Activated CD4-positive, alpha-beta T cell treated with anti-CD3 and anti-CD28 coated beads for 36 hours (primary cell): ENCODE data around the gene OSBPL3. TPM values are rescaled to one million over a fixed set of nuclear protein-coding genes. Genes with fewer than 3 reads are reported as not detected.

Source experiments
- ATAC-seq: fragments of 200-7000 bp; cut with Tn5 transposase; one replicate; pipeline ENCODE4 v1.10.0; 2021; ENCODE audit warnings: mild to moderate bottlenecking, moderate library complexity
- CTCF ChIA-PET: fragments of 350-600 bp; sonication (Branson Sonifier 250); formaldehyde crosslinking; loops from one replicate; lab custom pipeline; 2021; ENCODE audit warnings: antibody characterized with exemption; lab: Charles Lee
- POLR2A ChIA-PET: fragments of 350-600 bp; sonication (Branson Sonifier 250); formaldehyde crosslinking; loops from one replicate; lab custom pipeline; 2021; ENCODE audit warnings: antibody characterized with exemption, inconsistent platforms; lab: Charles Lee
- DNase-seq: peaks from one replicate; pipeline ENCODE4 v3.0.0-alpha.2; 2020
- H3K27ac Mint-ChIP-seq: one replicate; pipeline ENCODE4 v1.8.0; 2021; ENCODE audit warnings: mixed read lengths
- H3K27me3 Mint-ChIP-seq: one replicate; pipeline ENCODE4 v1.8.0; 2021; ENCODE audit warnings: mixed read lengths
- H3K36me3 Mint-ChIP-seq: one replicate; pipeline ENCODE4 v1.8.0; 2021; ENCODE audit warnings: low read depth, mixed read lengths
- H3K4me1 Mint-ChIP-seq: one replicate; pipeline ENCODE4 v1.8.0; 2021; ENCODE audit warnings: mixed read lengths
- H3K4me3 Mint-ChIP-seq: one replicate; pipeline ENCODE4 v1.8.0; 2021; ENCODE audit warnings: mild to moderate bottlenecking, moderate library complexity, mixed read lengths
- H3K9me3 Mint-ChIP-seq: one replicate; pipeline ENCODE4 v1.8.0; 2021; ENCODE audit warnings: low read depth, mixed read lengths
- intact Hi-C, 2 experiments: fragments of 100-400 bp; cut with DNase I in 1 of 2; cut with micrococcal nuclease in 1 of 2; formaldehyde crosslinking; loops; one replicate each; pipeline versions ENCODE4 v1.14.2 to v1.15.1; 2022 to 2024; cut with DNase I, micrococcal nuclease
- total RNA-seq, 2 experiments: library from RNA; stranded (reverse); gene quantifications; one replicate each; pipeline ENCODE4 v1.2.3, GENCODE V29; 2021

OSBPL3 gene
- total RNA-seq, 2 experiments from 2014 or later: 34.7 to 38.2 TPM

DNA sequence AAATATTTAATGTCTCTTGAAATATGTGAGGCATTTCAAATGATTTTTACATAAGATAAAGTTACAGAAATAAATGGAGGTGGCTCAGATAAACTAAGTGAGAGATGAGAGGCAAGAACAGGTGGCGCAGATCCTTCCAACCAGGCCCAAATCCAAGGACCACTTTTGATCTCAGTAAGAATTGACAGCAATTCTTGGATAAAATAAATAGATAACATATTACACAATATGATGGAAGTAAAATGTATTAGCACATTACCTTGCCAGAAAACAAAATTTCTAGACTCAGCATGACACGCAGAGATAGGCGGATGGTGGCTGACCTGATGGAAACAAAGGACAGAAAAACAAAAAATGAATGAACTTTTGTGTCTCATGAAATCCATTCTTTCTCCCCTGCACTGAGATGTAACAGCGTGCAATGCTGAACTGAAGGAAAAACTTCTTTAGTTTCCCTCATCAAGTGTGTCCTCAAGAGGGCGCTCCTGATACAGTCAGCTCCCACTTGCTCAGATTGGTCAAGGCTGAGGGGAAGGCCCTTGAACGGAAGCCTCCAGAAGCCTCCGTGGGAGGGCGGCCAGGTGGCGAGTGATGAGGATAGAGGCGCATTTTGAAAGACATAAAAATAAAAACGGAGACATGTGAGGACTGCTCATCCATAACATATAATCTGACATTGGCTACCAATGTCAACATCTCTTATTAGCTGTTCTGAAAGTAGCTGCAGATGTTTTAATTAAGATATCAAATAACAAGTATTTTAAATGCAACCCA is 159.9 kb downstream of the OSBPL3 start:
- no peaks in the 10 kb centered on the region for H3K27me3 Mint-ChIP-seq
- DNase-seq: peak; percentile 87
- peak overlapping the region; percentile 100 for H3K27ac Mint-ChIP-seq
- H3K9me3 Mint-ChIP-seq: no peaks in the 10 kb centered on the region
- intact Hi-C loops: loop anchor here (1.0 to 2.0 kb wide), 10 partner anchors 59 to 275 kb away; partner anchors contain the start of gene PALS2 (in 1 of the 2)
- ChIA-PET POLR2A (interaction anchor here (0.5 to 1.7 kb wide), 8 partner anchors 16 to 305 kb away, joined by 3 to 6 read pairs (median 4); partner anchors contain the start of gene CYCS), CTCF (interaction anchor here (0.6 to 3.9 kb wide), 40 partner anchors 8 to 1273 kb away, joined by 3 to 57 read pairs (median 5); partner anchors contain the start of genes CYCS and OSBPL3)
- ATAC-seq: peak; percentile 40
- H3K4me3 Mint-ChIP-seq: peak overlapping the region; percentile 64
- peaks cover 43% of the 10 kb centered on the region for H3K4me1 Mint-ChIP-seq
- peaks cover 51% of the 10 kb centered on the region for H3K36me3 Mint-ChIP-seq

DNA sequence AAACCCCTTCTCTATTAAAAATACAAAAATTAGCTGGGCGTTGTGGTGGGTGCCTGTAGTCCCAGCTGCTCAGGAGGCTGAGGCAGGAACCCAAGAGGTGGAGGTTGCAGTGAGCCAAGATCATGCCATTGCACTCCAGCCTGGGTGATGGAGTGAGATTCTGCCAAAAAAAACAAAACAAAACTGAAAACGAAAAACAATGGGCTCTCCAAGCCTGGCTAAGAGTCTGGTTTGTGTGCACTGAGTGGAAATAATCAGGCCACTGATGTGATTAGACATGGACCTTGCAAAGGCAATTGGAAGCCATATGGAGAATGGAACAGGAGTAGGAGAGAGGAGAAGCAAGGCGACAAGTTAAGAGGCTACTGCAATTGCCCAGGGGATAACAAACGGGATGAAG is 162.6 kb downstream of the OSBPL3 start:
- H3K27ac Mint-ChIP-seq: no peak overlapping the region
- intact Hi-C loops: no loop called here
- CTCF ChIA-PET: interaction anchor here (9.0 kb wide), 1 partner anchor 275 kb away, joined by 152 read pairs; no protein-coding TSS in a partner anchor

DNA sequence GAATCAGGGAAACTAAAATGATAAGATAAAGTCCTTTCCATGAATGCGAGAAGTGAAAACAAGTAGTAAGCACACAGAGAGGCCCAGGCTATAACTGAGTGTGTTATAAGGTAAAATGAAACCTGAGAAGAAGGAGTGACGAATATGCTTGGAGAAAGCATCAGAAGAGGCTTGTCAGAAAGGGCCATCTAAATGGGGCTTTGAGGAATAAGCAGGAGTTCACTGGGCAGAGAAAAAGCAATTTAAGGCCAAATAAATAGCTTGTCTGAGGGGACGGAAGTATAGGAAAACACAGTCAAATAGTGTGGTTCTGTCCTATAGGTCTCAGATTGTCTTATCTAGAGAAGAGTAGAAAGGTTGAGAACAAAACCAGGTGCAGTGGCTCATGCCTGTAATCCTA is 163.1 kb downstream of the OSBPL3 start:
- POLR2A ChIA-PET: interaction anchor here (0.6 kb wide), 1 partner anchor 241 kb away, joined by 3 read pairs; no protein-coding TSS in a partner anchor
- CTCF ChIA-PET: interaction anchor here (0.7 to 9.0 kb wide), 3 partner anchors 162 to 276 kb away, joined by 3 to 152 read pairs (median 3); no protein-coding TSS in a partner anchor
- Mint-ChIP-seq H3K4me1 (peaks cover 28% of the 10 kb centered on the region), H3K36me3 (peaks cover 45% of the 10 kb centered on the region), H3K4me3 (no peak overlapping the region), H3K27me3 (no peaks in the 10 kb centered on the region), H3K9me3 (no peaks in the 10 kb centered on the region), H3K27ac (no peak overlapping the region)
- ATAC-seq (no peak), DNase-seq (no peak)
- intact Hi-C loops: no loop called here

More for the DNA sequence above, 162.6 kb downstream of the OSBPL3 start:
- POLR2A ChIA-PET: no interaction called here
- ATAC-seq (no peak), DNase-seq (no peak)
- Mint-ChIP-seq H3K4me3 (no peak overlapping the region), H3K9me3 (no peaks in the 10 kb centered on the region), H3K36me3 (peaks cover 41% of the 10 kb centered on the region), H3K4me1 (peaks cover 33% of the 10 kb centered on the region), H3K27me3 (no peaks in the 10 kb centered on the region)

DNA sequence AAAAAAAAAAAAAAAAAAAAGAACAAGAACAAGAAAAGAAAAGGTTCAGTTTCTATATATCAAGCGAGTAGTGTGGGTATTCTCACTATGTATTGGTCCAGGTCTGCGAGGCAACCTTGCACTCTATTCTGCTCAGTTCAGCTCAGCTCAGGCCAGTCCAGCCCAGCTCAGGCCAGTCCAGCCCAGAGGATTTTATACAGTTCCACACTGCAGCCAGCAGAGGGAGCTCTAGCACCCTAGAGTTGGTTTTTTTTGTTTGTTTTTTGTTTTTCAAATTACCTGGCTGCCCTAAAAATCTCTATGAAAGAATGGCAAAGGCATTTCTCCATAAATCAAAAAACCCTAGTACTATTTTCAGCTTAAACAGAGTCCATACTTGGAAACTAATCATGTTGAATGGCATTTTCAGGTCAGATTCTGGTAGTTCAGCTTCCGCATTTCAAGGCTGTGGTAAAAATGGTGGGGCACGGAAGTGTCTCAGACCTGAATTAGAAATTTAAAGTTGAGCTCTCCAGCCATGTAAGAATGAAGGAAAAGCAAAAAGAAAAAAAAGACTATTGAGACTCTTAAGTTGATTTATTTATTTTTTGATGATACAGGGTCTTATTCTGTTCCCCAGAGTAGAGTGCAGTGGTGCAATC is 167.6 kb downstream of the OSBPL3 start:
- ATAC-seq (peak; percentile 69), DNase-seq (peak; percentile 68)
- Mint-ChIP-seq H3K27ac (no peak overlapping the region), H3K4me3 (no peak overlapping the region), H3K27me3 (no peaks in the 10 kb centered on the region), H3K9me3 (no peaks in the 10 kb centered on the region), H3K4me1 (no peaks in the 10 kb centered on the region), H3K36me3 (peaks cover 43% of the 10 kb centered on the region)
- intact Hi-C loops: loop anchor here (1.0 kb wide), 3 partner anchors 258 to 286 kb away; no protein-coding TSS in a partner anchor
- ChIA-PET POLR2A (interaction anchor here (0.6 to 0.7 kb wide), 4 partner anchors 9 to 312 kb away, joined by 3 to 5 read pairs (median 4); no protein-coding TSS in a partner anchor), CTCF (interaction anchor here (0.6 to 9.0 kb wide), 53 partner anchors 9 to 346 kb away, joined by 3 to 152 read pairs (median 4); partner anchors contain the start of genes CYCS and OSBPL3)

DNA sequence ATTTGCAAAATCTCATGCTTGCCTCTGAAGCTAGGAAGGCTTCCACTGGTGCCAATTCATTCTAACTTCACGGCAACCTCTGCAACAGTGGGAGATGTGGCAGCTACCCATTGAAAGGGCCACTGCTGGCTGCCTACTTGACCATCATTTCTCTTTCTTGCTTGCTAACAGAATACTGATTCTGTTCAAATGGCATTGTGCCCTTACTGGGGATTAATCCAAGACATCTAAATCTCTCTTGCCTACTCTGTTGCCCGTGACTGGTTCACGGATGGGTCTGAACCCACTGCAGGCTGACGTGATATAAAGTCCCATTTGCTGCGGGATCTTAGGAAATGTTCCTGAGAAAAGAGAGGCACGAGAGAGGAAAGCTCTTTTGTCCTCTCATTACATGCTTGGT is 171.5 kb downstream of the OSBPL3 start:
- Mint-ChIP-seq H3K4me1 (no peaks in the 10 kb centered on the region), H3K36me3 (peaks cover 42% of the 10 kb centered on the region), H3K27me3 (no peaks in the 10 kb centered on the region), H3K27ac (no peak overlapping the region), H3K4me3 (no peak overlapping the region), H3K9me3 (no peaks in the 10 kb centered on the region)
- DNase-seq (no peak), ATAC-seq (no peak)
- ChIA-PET CTCF (interaction anchor here (0.6 to 9.0 kb wide), 4 partner anchors 236 to 778 kb away, joined by 3 to 152 read pairs (median 9); no protein-coding TSS in a partner anchor), POLR2A (no interaction called here)
- intact Hi-C loops: no loop called here

DNA sequence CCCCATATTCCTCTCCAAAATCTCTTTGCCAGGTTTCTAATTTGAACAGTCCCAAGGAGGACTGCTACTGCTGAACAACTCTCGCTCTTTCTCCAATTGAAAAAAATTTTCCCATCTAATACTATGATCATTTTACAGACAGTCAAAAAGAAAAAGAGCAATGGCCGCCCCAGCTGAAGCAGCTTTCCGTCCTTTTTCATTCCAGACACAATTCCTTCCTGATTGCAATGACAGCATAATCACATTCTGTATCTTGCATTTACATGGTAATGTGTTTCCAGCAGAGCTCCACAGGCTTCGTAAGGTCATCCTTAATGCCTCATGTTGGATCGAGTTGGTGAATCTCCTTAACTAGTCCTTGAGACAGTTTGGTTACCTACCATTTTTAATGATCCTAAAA is 177.7 kb downstream of the OSBPL3 start:
- peaks cover 5% of the 10 kb centered on the region for H3K4me1 Mint-ChIP-seq
- peaks cover 46% of the 10 kb centered on the region for H3K36me3 Mint-ChIP-seq
- CTCF ChIA-PET: interaction anchor here (4.2 kb wide), 1 partner anchor 10 kb away, joined by 26 read pairs; no protein-coding TSS in a partner anchor

DNA sequence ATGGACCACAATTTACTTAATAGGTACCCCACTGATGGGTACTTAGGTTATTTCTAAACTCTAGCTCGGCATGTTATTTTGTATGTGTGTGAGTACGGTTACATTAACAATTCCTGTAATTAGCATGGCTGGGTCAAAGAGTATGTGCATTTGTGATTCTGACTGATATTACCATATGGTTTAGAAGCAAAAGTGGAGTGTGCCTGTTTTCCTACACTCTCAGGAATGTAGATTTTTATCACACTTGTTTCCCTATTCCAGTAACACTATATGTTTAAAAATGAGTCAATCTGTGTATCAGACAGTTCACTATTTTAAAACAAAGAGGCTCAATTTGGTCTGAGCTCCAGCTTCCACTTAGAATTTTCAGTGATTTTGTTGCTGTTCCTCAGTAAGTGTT is 178.1 kb downstream of the OSBPL3 start:
- no peaks in the 10 kb centered on the region for H3K27me3 Mint-ChIP-seq
- no peak overlapping the region for H3K4me3 Mint-ChIP-seq
- ATAC-seq (no peak), DNase-seq (no peak)
- ChIA-PET POLR2A (no interaction called here), CTCF (interaction anchor here (1.8 to 4.2 kb wide), 2 partner anchors 11 to 297 kb away, joined by 5 to 26 read pairs; no protein-coding TSS in a partner anchor)
- peaks cover 48% of the 10 kb centered on the region for H3K36me3 Mint-ChIP-seq
- peaks cover 5% of the 10 kb centered on the region for H3K4me1 Mint-ChIP-seq
- intact Hi-C loops: no loop called here
- H3K27ac Mint-ChIP-seq: no peak overlapping the region
- H3K9me3 Mint-ChIP-seq: peaks cover 2% of the 10 kb centered on the region

More for the DNA sequence above, 177.7 kb downstream of the OSBPL3 start:
- intact Hi-C loops: no loop called here
- POLR2A ChIA-PET: no interaction called here
- ATAC-seq (no peak), DNase-seq (no peak)
- Mint-ChIP-seq H3K9me3 (peaks cover 2% of the 10 kb centered on the region), H3K27me3 (no peaks in the 10 kb centered on the region), H3K27ac (no peak overlapping the region), H3K4me3 (no peak overlapping the region)

DNA sequence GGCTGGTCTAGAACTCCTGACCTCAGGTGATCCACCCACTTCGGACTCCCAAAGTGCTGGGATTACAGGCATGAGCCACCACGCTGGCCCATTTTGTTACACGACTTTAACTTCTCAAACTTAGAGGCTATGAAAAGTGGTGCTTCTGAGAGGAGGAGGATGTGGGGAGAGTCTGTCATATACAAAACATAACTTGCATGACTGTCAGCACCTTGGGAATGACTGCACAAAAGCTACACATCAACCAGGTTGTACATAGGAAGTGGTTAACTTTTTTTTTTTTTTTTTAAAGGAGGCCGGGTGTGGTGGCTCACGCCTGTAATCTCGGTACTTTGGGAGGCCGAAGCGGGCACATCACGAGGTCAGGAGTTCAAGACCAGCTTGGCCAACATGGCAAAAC is 179.3 kb downstream of the OSBPL3 start:
- intact Hi-C loops: no loop called here
- peaks cover 6% of the 10 kb centered on the region for H3K4me1 Mint-ChIP-seq
- H3K36me3 Mint-ChIP-seq: peaks cover 40% of the 10 kb centered on the region
- CTCF ChIA-PET: interaction anchor here (0.8 to 4.2 kb wide), 4 partner anchors 11 to 298 kb away, joined by 3 to 26 read pairs (median 4); no protein-coding TSS in a partner anchor
- ATAC-seq (peak; percentile 89), DNase-seq (peak; percentile 19)
- no peaks in the 10 kb centered on the region for H3K27me3 Mint-ChIP-seq
- peak overlapping the region; percentile 11 for H3K27ac Mint-ChIP-seq
- POLR2A ChIA-PET: no interaction called here
- H3K9me3 Mint-ChIP-seq: peaks cover 2% of the 10 kb centered on the region
- no peak overlapping the region for H3K4me3 Mint-ChIP-seq

DNA sequence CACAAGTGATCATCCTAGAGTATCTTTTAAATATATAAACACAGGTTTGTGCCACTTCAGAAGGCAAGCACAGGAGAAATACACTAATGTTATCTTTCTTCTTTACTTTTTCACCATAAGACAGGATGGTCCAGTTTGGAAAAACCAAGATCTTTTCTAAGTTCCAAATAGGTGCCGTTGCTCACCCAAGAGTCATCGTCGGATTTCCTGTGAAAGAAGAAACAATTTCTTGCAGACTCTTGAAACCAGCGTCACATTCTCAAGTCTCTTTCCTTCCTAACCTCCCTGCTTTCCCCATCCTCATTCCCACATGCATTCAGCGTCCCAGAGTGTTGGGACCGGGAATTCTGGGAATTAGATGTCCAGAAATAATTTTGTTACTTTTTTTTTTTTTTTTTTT is 179.9 kb downstream of the OSBPL3 start:
- intact Hi-C loops: no loop called here
- no peaks in the 10 kb centered on the region for H3K27me3 Mint-ChIP-seq
- DNase-seq (no peak), ATAC-seq (no peak)
- no peak overlapping the region for H3K4me3 Mint-ChIP-seq
- peaks cover 40% of the 10 kb centered on the region for H3K36me3 Mint-ChIP-seq
- H3K4me1 Mint-ChIP-seq: peaks cover 7% of the 10 kb centered on the region
- no peak overlapping the region for H3K27ac Mint-ChIP-seq
- ChIA-PET POLR2A (no interaction called here), CTCF (interaction anchor here (0.9 to 1.8 kb wide), 3 partner anchors 12 to 299 kb away, joined by 3 to 5 read pairs (median 3); no protein-coding TSS in a partner anchor)
- H3K9me3 Mint-ChIP-seq: peaks cover 2% of the 10 kb centered on the region

DNA sequence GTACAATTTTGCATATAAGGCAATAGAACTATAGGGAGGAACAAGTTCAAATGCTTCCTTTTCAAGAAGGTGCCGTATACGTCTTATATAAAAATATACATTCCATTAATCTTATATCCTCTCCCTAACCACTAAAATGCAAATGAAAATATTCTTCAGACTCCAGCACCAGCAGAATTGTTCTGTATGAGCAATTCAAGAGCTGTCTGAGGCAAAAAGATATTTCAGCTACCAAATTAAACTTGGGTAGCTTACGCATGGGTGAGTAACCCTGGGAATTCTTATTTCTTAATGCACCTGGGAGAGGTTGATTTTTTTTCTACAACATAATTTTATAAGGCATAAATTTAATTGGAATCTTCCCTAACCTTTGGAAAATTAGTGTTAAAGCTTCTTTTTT is 180.5 kb downstream of the OSBPL3 start:
- Mint-ChIP-seq H3K27ac (no peak overlapping the region), H3K4me1 (peaks cover 13% of the 10 kb centered on the region)

DNA sequence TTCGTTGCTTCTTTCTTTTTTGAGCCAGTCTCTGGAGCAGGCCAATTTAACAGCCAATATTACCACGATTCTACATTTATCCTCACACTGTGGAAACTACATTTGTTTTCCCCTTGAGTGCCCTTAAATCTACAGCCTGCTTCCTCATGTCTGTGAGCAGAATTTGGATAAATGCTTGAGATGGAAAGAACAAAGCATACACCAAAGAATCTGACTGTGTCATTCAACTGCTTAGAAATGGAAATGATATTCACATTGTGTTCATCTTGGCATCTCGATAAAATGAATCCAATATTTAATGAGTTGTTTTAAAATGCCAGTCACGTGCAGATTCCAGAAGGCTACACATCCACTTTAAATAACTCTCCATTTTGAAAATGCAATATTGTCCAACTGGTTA is 181.7 kb downstream of the OSBPL3 start:
- Mint-ChIP-seq H3K27ac (no peak overlapping the region), H3K4me3 (no peak overlapping the region), H3K9me3 (peaks cover 2% of the 10 kb centered on the region), H3K36me3 (peaks cover 30% of the 10 kb centered on the region), H3K27me3 (no peaks in the 10 kb centered on the region), H3K4me1 (peaks cover 21% of the 10 kb centered on the region)
- DNase-seq (no peak), ATAC-seq (no peak)
- intact Hi-C loops: no loop called here
- POLR2A ChIA-PET: no interaction called here
- CTCF ChIA-PET: no interaction called here

More for the DNA sequence above, 180.5 kb downstream of the OSBPL3 start:
- H3K36me3 Mint-ChIP-seq: peaks cover 36% of the 10 kb centered on the region
- H3K27me3 Mint-ChIP-seq: no peaks in the 10 kb centered on the region
- POLR2A ChIA-PET: no interaction called here
- intact Hi-C loops: no loop called here
- H3K4me3 Mint-ChIP-seq: no peak overlapping the region
- DNase-seq (no peak), ATAC-seq (no peak)
- CTCF ChIA-PET: interaction anchor here (0.6 to 1.2 kb wide), 4 partner anchors 12 to 571 kb away, joined by 3 read pairs; no protein-coding TSS in a partner anchor
- H3K9me3 Mint-ChIP-seq: peaks cover 2% of the 10 kb centered on the region
